HUES64 (cell line): Measurements from ENCODE around the gene BRWD1.
"Not testable (repeated sequence)": the region's sequence is repeated elsewhere in the genome, so short reads cannot be mapped to it uniquely, and the experiment has no call there.

Source experiments
- H3K27ac ChIP-seq: 2 replicates; pipeline ENCODE4 v1.7.0; 2013; ENCODE audit warnings: low read depth, low read length, inconsistent platforms
- H3K27me3 ChIP-seq: 2 replicates; pipeline ENCODE4 v1.6.1; 2013; ENCODE audit warnings: mild to moderate bottlenecking, low read length; ENCODE audit not compliant: insufficient read depth
- H3K36me3 ChIP-seq: 2 replicates; pipeline ENCODE4 v1.6.1; 2013; ENCODE audit warnings: mild to moderate bottlenecking, low read length; ENCODE audit not compliant: insufficient read depth
- H3K4me1 ChIP-seq: 2 replicates; pipeline ENCODE4 v1.6.1; 2013; ENCODE audit warnings: mild to moderate bottlenecking, low read length, moderate library complexity; ENCODE audit not compliant: insufficient read depth
- H3K4me3 ChIP-seq: 2 replicates; pipeline ENCODE4 v1.5.1; 2013; ENCODE audit warnings: mild to moderate bottlenecking, low read length, moderate library complexity
- H3K9ac ChIP-seq: 2 replicates; pipeline ENCODE4 v1.6.1; 2013; ENCODE audit warnings: mild to moderate bottlenecking, low read depth, low read length
- H3K9me3 ChIP-seq: 2 replicates; pipeline ENCODE4 v1.6.1; 2013; ENCODE audit warnings: low read depth, low read length; ENCODE audit not compliant: insufficient read depth
- WGBS: fragments of 150-250, 120-280 bp; methylation state at CpG from one replicate; pipeline ENCODE4 v1.1.7; 2013; ENCODE audit warnings: missing lambda C conversion rate; 5-methylcytosine and 5-hydroxymethylcytosine counted together

BRWD1 gene

GRCh38 chr21:39161064-39161463 is 152.4 kb downstream of the BRWD1 start:
- Histone ChIP-seq H3K4me3 (no peak overlapping the region), H3K36me3 (no peaks in the 10 kb centered on the region)
- WGBS, result 81% methylated on average over 3 of the region's 3 CpGs

GRCh38 chr21:39159342-39160063 is 153.9 kb downstream of the BRWD1 start:
- Histone ChIP-seq H3K27ac (no peak overlapping the region), H3K9ac (no peak overlapping the region), H3K27me3 (no peaks in the 10 kb centered on the region), H3K36me3 (no peaks in the 10 kb centered on the region), H3K9me3 (peaks cover 5% of the 10 kb centered on the region; the same call in 1 of the 2 replicates), H3K4me1 (no peaks in the 10 kb centered on the region), H3K4me3 (no peak overlapping the region)
- WGBS, result 92% methylated on average over 7 of the region's 7 CpGs

More at GRCh38 chr21:39161064-39161463, 152.4 kb downstream of the BRWD1 start:
- H3K27ac ChIP-seq, result no peak overlapping the region
- H3K4me1 ChIP-seq, result no peaks in the 10 kb centered on the region
- H3K27me3 ChIP-seq, result no peaks in the 10 kb centered on the region
- no peak overlapping the region for H3K9ac ChIP-seq
- H3K9me3 ChIP-seq, result peaks cover 11% of the 10 kb centered on the region

GRCh38 chr21:39157241-39157640 is 156.2 kb downstream of the BRWD1 start:
- not testable (repeated sequence) for H3K36me3 ChIP-seq, H3K9ac ChIP-seq, H3K4me1 ChIP-seq, H3K9me3 ChIP-seq, H3K4me3 ChIP-seq, H3K27ac ChIP-seq, H3K27me3 ChIP-seq
- 97% methylated on average over 34 of the region's 34 CpGs for WGBS

- Histone ChIP-seq H3K9me3 (no peaks in the 10 kb centered on the region), H3K4me1 (no peaks in the 10 kb centered on the region), H3K4me3 (no peak overlapping the region), H3K27ac (no peak overlapping the region), H3K36me3 (no peaks in the 10 kb centered on the region), H3K27me3 (no peaks in the 10 kb centered on the region), H3K9ac (no peak overlapping the region)
- 90% methylated on average over 7 of the region's 7 CpGs for WGBS
Observed at GRCh38 chr21:39156024-39156423, 157.4 kb downstream of the BRWD1 start.

GRCh38 chr21:39155578-39155977 is 157.9 kb downstream of the BRWD1 start:
- no peak overlapping the region for H3K4me3 ChIP-seq
- WGBS, result 89% methylated on average over 2 of the region's 2 CpGs
- H3K4me1 ChIP-seq, result no peaks in the 10 kb centered on the region
- H3K27ac ChIP-seq, result no peak overlapping the region
- no peak overlapping the region for H3K9ac ChIP-seq
- no peaks in the 10 kb centered on the region for H3K36me3 ChIP-seq
- H3K27me3 ChIP-seq, result no peaks in the 10 kb centered on the region
- no peaks in the 10 kb centered on the region for H3K9me3 ChIP-seq

- Histone ChIP-seq H3K4me3 (no peak overlapping the region), H3K36me3 (no peaks in the 10 kb centered on the region), H3K4me1 (no peaks in the 10 kb centered on the region), H3K27me3 (no peaks in the 10 kb centered on the region), H3K9me3 (no peaks in the 10 kb centered on the region), H3K27ac (no peak overlapping the region), H3K9ac (no peak overlapping the region)
- WGBS, result 92% methylated on average over 2 of the region's 2 CpGs
Observed at GRCh38 chr21:39153842-39154241, 159.6 kb downstream of the BRWD1 start.

GRCh38 chr21:39153373-39153772 is 160.1 kb downstream of the BRWD1 start:
- Histone ChIP-seq H3K9me3 (no peaks in the 10 kb centered on the region), H3K27me3 (no peaks in the 10 kb centered on the region), H3K4me1 (no peaks in the 10 kb centered on the region), H3K36me3 (no peaks in the 10 kb centered on the region), H3K9ac (no peak overlapping the region), H3K27ac (no peak overlapping the region), H3K4me3 (no peak overlapping the region)
- WGBS, result 96% methylated on average over 1 of the region's 2 CpGs

- H3K36me3 ChIP-seq, result no peaks in the 10 kb centered on the region
- whole genome bisulfite sequencing, result 97% methylated on average over 2 of the region's 2 CpGs
- no peaks in the 10 kb centered on the region for H3K4me1 ChIP-seq
- no peak overlapping the region for H3K9ac ChIP-seq
- H3K27me3 ChIP-seq, result no peaks in the 10 kb centered on the region
- H3K4me3 ChIP-seq, result no peak overlapping the region
- no peak overlapping the region for H3K27ac ChIP-seq
- no peaks in the 10 kb centered on the region for H3K9me3 ChIP-seq
Observed at GRCh38 chr21:39152271-39152670, 161.2 kb downstream of the BRWD1 start.

- Histone ChIP-seq H3K4me3 (no peak overlapping the region), H3K9ac (no peak overlapping the region), H3K27me3 (no peaks in the 10 kb centered on the region), H3K4me1 (no peaks in the 10 kb centered on the region), H3K9me3 (no peaks in the 10 kb centered on the region), H3K27ac (no peak overlapping the region), H3K36me3 (no peaks in the 10 kb centered on the region)
Observed at GRCh38 chr21:39150877-39151276, 162.6 kb downstream of the BRWD1 start.

- H3K4me3 ChIP-seq, result no peak overlapping the region
- no peaks in the 10 kb centered on the region for H3K36me3 ChIP-seq
- H3K27ac ChIP-seq, result no peak overlapping the region
- H3K4me1 ChIP-seq, result no peaks in the 10 kb centered on the region
- H3K9ac ChIP-seq, result no peak overlapping the region
- H3K9me3 ChIP-seq, result no peaks in the 10 kb centered on the region
- WGBS, result 96% methylated on average over 6 of the region's 6 CpGs
- no peaks in the 10 kb centered on the region for H3K27me3 ChIP-seq
Observed at GRCh38 chr21:39150316-39150715, 163.1 kb downstream of the BRWD1 start.

- Histone ChIP-seq H3K27me3 (no peaks in the 10 kb centered on the region), H3K4me3 (no peak overlapping the region), H3K4me1 (no peaks in the 10 kb centered on the region), H3K9me3 (no peaks in the 10 kb centered on the region), H3K9ac (no peak overlapping the region), H3K27ac (no peak overlapping the region), H3K36me3 (no peaks in the 10 kb centered on the region)
Observed at GRCh38 chr21:39149882-39150281, 163.6 kb downstream of the BRWD1 start.

- no peaks in the 10 kb centered on the region for H3K27me3 ChIP-seq
- no peak overlapping the region for H3K27ac ChIP-seq
- H3K36me3 ChIP-seq, result no peaks in the 10 kb centered on the region
- no peaks in the 10 kb centered on the region for H3K9me3 ChIP-seq
- H3K9ac ChIP-seq, result no peak overlapping the region
- no peaks in the 10 kb centered on the region for H3K4me1 ChIP-seq
- 89% methylated on average over 2 of the region's 2 CpGs for WGBS
- H3K4me3 ChIP-seq, result no peak overlapping the region
Observed at GRCh38 chr21:39148975-39149374, 164.5 kb downstream of the BRWD1 start.
